Measurements from ENCODE around the gene INHBB.

Gene INHBB

DNA sequence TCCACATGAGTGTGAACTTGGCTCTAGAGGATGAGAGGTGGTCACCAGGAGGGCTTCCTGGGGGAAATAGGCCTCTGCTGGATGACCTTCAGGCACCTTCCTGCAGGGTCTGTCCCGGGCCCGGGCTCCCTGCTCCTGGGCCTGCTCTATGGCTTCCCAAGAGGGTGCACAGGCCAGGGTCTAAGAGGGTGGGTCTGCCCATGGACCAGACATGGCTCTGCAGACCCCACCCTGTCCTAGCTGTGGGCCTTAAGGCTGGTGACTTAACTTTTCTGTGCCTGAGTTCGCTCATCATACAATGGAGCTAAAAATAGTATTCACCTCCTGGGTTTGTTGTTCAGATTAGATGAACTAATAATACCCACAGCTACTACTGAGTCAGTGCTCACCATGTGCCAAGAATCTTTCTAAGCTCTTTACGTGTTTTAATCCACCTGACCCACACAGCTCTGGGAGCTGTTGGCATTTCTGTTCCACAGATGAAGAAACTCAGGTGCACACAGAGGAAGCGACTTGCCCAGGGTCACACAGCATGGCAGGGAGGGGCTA is 14.4 kb downstream of the INHBB start:
- no peak for DNase-seq

DNA sequence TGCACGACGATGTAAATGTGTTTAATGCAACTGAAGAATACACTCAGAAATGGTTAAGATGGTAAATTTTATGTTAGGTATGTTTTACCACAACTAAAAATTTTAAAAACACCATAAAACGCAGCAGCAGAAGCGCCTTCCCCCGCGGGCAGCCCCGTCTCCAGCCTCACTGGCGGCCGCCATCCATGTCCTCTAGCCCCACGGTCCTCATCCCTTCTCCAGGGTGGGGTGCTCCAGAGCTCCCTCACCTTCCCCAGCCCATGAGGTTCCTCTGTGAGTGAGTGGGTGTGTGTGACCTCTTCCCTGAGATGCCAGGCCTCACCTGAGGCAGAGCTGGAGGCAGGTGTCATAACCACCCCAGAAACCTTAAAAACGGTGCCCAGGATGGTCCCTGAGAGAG is 17.0 kb downstream of the INHBB start:
- no peak for DNase-seq

DNA sequence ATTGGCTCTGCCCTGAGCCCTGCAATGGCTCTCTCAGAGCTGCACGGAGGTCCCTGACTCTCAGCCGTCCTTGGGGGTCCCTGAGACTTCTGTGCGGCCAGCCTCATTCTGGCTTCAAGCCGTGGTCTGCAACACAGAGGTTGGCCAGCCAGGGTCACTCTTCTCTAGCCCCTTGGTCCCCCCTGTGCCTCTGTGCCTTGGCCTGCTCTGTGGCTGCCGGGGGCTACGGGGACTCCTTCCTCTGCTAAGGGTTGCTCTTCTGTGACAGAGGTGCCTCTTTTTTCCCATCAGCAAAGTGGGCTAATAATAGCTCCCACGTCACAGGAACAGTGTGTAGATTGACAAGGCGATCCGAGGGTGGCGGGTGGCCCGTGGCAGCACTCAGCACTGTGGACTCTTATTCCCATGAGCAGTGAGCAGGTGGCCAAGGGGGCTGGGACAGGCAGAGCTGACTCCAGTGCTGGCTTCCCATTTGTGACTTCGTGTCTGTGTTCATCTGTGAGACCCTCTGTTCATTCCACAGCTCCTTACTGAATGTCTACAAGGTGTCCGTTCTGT is 19.4 kb downstream of the INHBB start:
- no peak for DNase-seq

DNA sequence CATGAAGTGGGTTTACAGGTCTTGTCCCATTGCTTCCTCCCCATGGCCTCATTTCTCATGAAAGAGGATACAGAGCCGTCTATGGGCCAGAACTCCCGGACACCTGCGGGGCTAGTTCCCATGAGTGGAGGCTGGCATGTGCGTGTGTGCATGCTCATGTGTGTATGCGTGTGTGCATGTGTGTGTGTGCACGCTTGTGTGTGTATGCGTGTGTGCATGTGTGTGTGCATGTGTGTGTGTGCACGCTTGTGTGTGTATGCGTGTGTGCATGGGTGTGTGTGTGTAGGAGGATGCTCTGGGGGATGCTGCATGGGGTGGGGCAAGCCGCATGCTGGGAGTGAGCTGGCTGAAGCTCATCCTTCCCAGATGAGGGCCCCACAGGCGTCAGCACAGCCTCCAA is 20.8 kb downstream of the INHBB start:
- no peak for DNase-seq

DNA sequence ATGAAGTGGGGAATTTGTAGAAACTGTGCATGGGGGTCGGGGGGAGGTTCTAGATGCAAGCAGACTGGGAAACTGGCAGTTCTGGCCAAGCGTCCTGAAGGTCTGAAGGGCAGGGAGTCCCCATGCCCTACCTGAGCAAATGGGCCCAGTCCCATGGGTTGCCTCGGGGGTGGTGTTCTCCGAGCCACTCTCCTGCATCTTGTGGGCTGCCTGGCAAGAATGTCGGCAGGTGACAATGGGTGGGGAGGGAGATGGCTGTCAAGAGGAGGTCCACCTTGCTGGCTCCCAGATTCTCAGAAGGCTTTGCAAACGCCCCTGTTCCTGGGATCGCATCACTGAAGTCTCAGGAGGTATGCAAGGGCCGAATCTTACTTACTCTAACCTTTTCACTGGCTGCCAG is 21.3 kb downstream of the INHBB start:
- no peak for DNase-seq

DNA sequence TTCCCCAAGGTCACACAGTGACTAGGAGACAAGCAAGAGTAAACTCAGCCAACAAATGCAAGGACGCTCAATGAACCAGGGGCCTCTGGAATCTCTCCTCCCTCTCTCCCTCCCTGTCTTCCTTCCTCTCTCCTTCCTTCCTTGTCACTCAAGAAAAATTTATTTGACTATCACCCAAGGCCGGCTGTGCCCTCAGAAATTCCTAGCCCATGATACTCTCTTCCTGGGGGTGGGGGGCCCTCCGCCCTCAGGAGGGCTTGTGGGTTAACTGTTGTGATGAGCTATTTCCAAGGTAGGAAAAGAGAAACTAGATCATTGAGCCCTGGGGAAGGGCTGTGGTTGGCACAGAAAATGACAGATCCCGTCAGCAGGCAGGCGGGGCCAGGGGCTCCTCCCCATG is 21.7 kb downstream of the INHBB start:
- no peak for DNase-seq

GRCh38 chr2:120368086-120368485 is 22.1 kb downstream of the INHBB start:
- no peak for DNase-seq

DNA sequence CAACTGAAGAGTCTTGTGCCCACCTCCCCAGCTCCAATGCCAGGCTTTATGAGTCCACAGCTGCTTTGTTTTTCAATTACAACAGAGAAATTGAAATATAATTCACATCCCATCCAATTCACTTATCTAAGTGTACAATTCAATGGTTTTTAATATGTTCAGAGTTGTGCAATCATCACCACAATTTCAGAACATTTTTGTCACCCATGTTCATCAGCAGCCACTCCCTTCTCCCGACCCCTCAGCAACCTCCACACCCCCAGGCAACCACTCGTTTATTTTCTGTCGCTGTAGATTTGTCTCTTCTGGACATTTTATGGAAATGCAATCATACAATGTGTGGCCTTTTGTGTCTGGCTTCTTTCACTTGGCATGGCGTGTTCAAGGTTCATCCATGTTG is 23.3 kb downstream of the INHBB start:
- DNase-seq: no peak

- DNase-seq: no peak
These were observed 26.2 kb downstream of the INHBB start for GRCh38 chr2:120371969-120372625.

DNA sequence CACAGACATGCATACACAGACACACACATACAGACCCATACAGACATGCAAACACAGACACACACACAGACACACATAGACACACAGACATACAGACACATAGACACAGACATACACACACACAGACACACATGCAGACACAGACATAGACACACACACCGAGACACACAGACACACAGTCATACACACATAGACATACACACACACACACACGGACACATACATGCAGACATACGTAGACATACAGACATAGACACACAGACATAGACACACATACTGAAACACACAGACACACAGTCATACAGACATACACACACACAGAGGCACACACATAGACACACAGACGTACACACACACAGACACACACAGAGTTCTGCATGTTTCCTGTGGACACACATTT is 26.9 kb downstream of the INHBB start:
- no peak for DNase-seq

- DNase-seq: no peak
These were observed 27.5 kb downstream of the INHBB start for GRCh38 chr2:120373424-120373823.

GRCh38 chr2:120374821-120375220 is 28.9 kb downstream of the INHBB start:
- DNase-seq: no peak

DNA sequence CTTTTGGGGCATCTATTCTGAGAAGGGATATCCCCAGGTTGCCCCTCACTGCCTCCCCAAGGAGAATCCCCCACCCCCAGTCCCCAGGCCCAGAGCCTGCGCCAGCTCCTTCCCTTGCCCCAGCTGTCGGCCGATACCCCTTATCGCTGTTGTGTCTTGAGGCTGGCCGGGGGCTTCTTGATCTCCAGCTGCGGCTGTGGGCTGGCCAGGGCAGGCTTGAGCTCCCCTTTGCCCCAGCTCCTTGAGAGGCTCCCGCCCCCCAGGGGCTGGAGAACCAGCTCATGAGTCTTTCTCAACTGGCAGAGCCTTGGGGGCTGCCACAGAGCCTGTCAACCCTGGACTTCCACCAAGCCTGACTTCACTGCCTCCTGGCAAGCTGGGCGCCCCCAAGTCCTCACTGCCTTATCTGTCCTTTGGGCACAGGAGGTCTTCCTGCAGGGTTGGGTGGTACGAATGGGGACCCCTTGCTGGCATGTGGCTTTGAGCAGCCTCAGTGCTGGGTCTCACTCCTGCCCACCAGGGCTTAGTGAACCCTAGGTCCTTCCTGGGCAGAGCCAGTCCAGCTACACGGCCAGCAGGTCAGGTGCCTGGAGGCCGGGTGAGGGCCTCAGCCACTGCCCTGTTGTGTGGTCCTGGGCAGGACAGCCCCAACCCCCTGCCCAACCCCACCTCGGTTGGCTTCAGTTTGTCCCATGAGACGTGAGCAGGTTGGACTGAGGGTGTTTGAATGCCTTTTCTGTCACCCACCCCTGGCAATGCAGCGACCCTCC is 29.5 kb downstream of the INHBB start:
- no peak for DNase-seq

DNA sequence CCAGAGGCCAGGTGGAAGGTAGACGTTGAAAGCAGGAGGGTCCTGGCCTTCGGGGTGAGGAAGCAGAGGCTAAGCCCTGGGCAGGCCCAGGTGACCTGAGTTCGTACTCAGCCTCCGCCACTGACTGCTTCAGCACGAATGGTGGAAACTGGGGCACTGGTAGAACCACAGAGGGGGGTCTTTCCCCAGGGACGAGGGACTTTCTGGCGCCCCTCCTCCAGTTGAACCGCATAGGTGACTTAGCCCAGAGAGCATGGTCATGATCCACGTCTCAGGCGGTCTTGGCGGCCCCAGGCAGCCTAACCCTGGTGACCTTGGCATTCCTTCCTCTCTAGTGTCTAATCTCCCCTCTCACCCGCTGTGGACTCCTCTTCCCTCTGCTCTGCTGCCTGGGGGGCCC is 30.2 kb downstream of the INHBB start:
- no peak for DNase-seq

- no peak for DNase-seq
These were observed 31.0 kb downstream of the INHBB start for GRCh38 chr2:120376679-120377640.

- no peak for DNase-seq
These were observed 32.7 kb downstream of the INHBB start for GRCh38 chr2:120378605-120379004.

- DNase-seq: no peak
These were observed 34.3 kb downstream of the INHBB start for GRCh38 chr2:120379916-120380893.

DNA sequence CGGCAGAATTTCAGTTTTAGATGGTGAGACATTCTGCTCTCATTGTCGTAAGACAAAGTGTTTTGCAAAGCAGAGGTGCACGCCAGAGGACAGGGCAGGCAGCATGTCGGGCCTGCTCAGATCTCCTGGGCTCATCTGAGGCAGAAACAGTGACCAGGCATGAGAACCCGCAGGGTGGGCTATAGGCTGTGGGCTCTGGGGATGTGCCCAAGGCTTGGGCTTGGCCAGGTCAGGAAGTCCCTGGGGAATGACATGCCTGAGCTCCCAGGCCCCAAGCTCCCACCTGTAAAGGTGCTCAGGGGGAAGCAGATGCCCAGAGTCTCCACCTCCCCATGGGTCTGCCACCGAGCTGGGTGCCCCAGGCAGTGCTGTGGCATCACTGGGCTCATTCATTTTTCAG is 35.3 kb downstream of the INHBB start:
- no peak for DNase-seq

DNA sequence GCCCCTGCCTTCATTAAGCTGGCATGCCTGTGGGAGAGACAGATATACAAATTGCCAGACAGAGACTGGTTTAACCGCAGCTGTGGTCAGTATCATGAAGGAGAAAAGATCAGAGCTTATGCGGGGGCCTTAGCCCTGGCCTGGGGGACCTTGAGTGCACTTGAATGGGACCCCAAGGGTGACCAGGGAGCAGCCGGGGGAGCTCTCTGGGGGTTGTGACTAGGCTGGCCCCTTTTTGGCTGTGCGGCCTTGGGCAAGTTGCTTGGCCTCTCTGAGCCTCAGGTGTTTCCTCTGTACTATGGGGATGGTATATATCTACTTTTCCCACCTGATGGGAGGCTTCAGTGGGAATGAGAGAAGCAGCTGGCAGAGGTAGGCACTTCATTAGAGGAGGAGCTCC is 35.7 kb downstream of the INHBB start:
- no peak for DNase-seq

DNA sequence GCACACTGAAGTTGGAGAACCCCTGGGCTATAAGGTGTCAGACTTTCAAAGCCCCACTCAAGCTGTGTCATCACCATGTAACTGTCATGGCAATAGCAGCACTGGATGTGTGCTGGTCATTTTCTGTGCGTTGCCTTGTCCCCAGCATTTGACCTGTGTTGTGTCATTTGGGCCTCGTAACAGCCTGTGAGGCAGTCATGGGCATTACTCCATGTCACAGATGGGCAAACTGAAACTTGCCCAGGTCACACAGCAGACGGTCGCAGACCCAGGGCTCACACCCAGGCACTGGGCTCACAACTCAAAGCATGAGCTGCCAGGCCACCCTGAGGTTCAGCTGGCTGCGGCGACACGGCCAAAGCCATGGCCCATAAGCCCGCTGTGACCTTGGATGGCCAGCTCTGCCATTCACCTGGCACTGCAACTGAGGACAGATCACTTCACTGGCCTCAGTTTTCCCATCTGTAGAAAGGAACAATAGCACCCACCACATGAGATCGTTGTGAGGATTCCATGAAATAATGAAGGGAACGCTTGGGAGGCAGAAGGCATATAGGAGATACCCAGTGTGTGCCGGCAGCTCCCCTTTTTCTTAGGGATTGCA is 36.7 kb downstream of the INHBB start:
- DNase-seq: no peak

DNA sequence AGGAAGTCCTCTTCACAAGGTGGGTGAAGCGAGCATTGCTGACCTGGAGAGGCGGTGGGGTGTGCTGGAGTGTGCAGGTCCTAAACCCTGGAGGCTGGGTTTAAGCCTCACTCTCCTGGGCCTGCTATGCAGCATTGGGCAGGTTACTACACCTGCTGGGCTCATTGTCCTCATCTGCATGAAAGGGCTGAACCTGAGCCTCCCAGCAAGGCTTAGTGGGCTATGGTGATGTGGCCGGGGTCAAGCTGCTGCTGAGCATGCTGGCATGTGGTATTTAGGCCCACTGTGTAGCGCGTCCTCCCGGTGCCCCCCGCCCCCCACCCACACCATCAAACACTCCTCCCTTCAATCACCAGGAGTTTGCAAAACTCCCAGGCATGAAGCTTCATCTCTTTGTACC is 37.3 kb downstream of the INHBB start:
- DNase-seq: no peak
